Stomach smooth muscle (tissue), 2 donors: ENCODE data around the gene GPR37.

Experiments used
- H3K27ac ChIP-seq: one replicate; pipeline ENCODE4 v1.7.0; 2013; ENCODE audit warnings: mild to moderate bottlenecking, low read length, inconsistent platforms
- H3K27me3 ChIP-seq, 2 donors: one replicate each; pipeline ENCODE4 v1.7.0; 2013; ENCODE audit warnings: low read length in 2 of 2; ENCODE audit not compliant: insufficient read depth in 2 of 2, control insufficient read depth in 1 of 2
- H3K36me3 ChIP-seq, 2 donors: one replicate each; pipeline ENCODE4 v1.7.0; 2013; ENCODE audit warnings: low read length in 2 of 2; ENCODE audit not compliant: control insufficient read depth in 2 of 2, insufficient read depth in 2 of 2
- H3K4me1 ChIP-seq: one replicate; pipeline ENCODE4 v1.7.0; 2013; ENCODE audit warnings: low read length; ENCODE audit not compliant: control insufficient read depth, insufficient read depth
- H3K4me3 ChIP-seq, 2 donors: one replicate each; pipeline ENCODE4 v1.7.0; 2013; ENCODE audit warnings: low read length in 2 of 2
- H3K9ac ChIP-seq, 2 donors: one replicate each; pipeline ENCODE4 v1.7.0; 2013; ENCODE audit warnings: low read length in 2 of 2, mild to moderate bottlenecking in 1 of 2
- H3K9me3 ChIP-seq, 2 donors: one replicate each; pipeline ENCODE4 v1.7.0; 2013; ENCODE audit warnings: low read length in 2 of 2; ENCODE audit not compliant: control insufficient read depth in 2 of 2
- donor health status: healthy.
- donor health status: Pancreatic carcinoma.

Gene GPR37

GRCh38 chr7:124700655-124701054 is 64.9 kb downstream of the GPR37 start:
- Histone ChIP-seq H3K9ac (no peak overlapping the region), H3K4me1 (no peaks in the 10 kb centered on the region), H3K27ac (no peak overlapping the region), H3K4me3 (no peak overlapping the region), H3K9me3 (no peaks in the 10 kb centered on the region), H3K27me3 (no peaks in the 10 kb centered on the region), H3K36me3 (no peaks in the 10 kb centered on the region)

GRCh38 chr7:124698964-124699363 is 66.6 kb downstream of the GPR37 start:
- no peaks in the 10 kb centered on the region for H3K4me1 ChIP-seq
- H3K9ac ChIP-seq, result no peak overlapping the region
- H3K27ac ChIP-seq, result no peak overlapping the region

GRCh38 chr7:124697746-124698145 is 67.8 kb downstream of the GPR37 start:
- no peak overlapping the region for H3K27ac ChIP-seq
- H3K36me3 ChIP-seq, result no peaks in the 10 kb centered on the region
- H3K9me3 ChIP-seq, result no peaks in the 10 kb centered on the region
- H3K4me3 ChIP-seq, result no peak overlapping the region
- H3K4me1 ChIP-seq, result no peaks in the 10 kb centered on the region
- H3K9ac ChIP-seq, result no peak overlapping the region
- no peaks in the 10 kb centered on the region for H3K27me3 ChIP-seq

More at GRCh38 chr7:124698964-124699363, 66.6 kb downstream of the GPR37 start:
- H3K27me3 ChIP-seq, result no peaks in the 10 kb centered on the region
- no peaks in the 10 kb centered on the region for H3K9me3 ChIP-seq
- no peaks in the 10 kb centered on the region for H3K36me3 ChIP-seq
- no peak overlapping the region for H3K4me3 ChIP-seq
